ENCODE results near the gene BHLHA15. TPM values are rescaled to one million over a fixed set of nuclear protein-coding genes. Genes with fewer than 3 reads are reported as not detected.

Gene BHLHA15
- total and polyA plus RNA-seq, 2 of the 13 experiments (the other 11 are each of a cell fraction or from before 2014, with no cell fraction given): 1.9 to 6.1 TPM

GRCh38 chr7:98249106-98249505 lies 37.9 kb downstream of the BHLHA15 start (continued):
- TF ChIP-seq KDM6A (CRISPR knock-in tag; IDR thresholded peaks at IDR 0.05; ENCODE audit: low read depth) (no peak), ATF3 (CRISPR knock-in tag; IDR thresholded peaks at IDR 0.05) (no peak)

GRCh38 chr7:98250789-98251188 lies 39.5 kb downstream of the BHLHA15 start:
- ChIA-PET CTCF (ENCODE audit: low intra/inter-chr PET ratio, low total read pairs) (no interaction called here), POLR2A (interaction anchor here (1.1 to 1.8 kb wide), 2 partner anchors 30 to 149 kb away, joined by 3 to 6 read pairs; no protein-coding TSS in a partner anchor)
- ATAC-seq: 0 out of 3 replicates have a peak, but pooled peaks have one; percentile 3
- Histone ChIP-seq H3K36me3 (replicated peaks in 1 of 2; ENCODE audit: control insufficient read depth in 1 of 2, insufficient read depth in 2 of 2, low read length in 2 of 2) (no peaks in the 10 kb centered on the region; a peak in 1 of 5 replicates), H3K4me3 (replicated peaks in 1 of 3; ENCODE audit: insufficient read depth in 1 of 3, low read depth in 2 of 3, low read length in 3 of 3) (peak overlapping the region; percentile 66 to 100 (median 88)), H3K79me2 (ENCODE audit: insufficient read depth, low read length) (peaks cover 21% of the 10 kb centered on the region), H3K9ac (ENCODE audit: insufficient read depth, low read depth, low read length) (peak overlapping the region; percentile 71; the same call in 1 of the 2 replicates), H2AFZ (ENCODE audit: low read length) (peak overlapping the region; percentile 17), H3K4me2 (ENCODE audit: low read depth, low read length) (peak overlapping the region; percentile 86), H3K27me3 (ENCODE audit: control insufficient read depth in 1 of 2, insufficient read depth in 2 of 2, low read length in 2 of 2) (no peaks in the 10 kb centered on the region; a peak in 1 of 5 replicates), H3K9me3 (ENCODE audit: low read length) (no peaks in the 10 kb centered on the region), H3K4me1 (ENCODE audit: insufficient read depth, low read length) (peaks cover 31% of the 10 kb centered on the region), H4K20me1 (ENCODE audit: insufficient read depth, low read length) (no peaks in the 10 kb centered on the region), H3K27ac (ENCODE audit: extremely low read length, insufficient read depth, low read length) (peak overlapping the region; percentile 78)
- WGBS (ENCODE audit: low lambda C conversion rate): 0% methylated on average over 1 of the region's 3 CpGs
- BruUV-seq (replicated peaks): TSS peak; percentile 65
- no peak for DNase-seq (ENCODE audit: low spot score)
- peak; percentile 84 for FAIRE-seq
- in situ Hi-C loops (cut with HindIII; ENCODE audit: extremely low pct_ligation_motif_present, low pct_unique_long_range_greater_than_20kb): no loop called here
- intact Hi-C loops (cut with micrococcal nuclease; ENCODE audit: unreplicated experiment): no loop called here
- no peak for TF ChIP-seq NFE2L1 (CRISPR knock-in tag; IDR thresholded peaks at IDR 0.05; ENCODE audit: borderline replicate concordance)
- 0 out of 2 replicates have a peak, but pooled peaks have one; percentile 8 for TF ChIP-seq MED1 (CRISPR knock-in tag; IDR thresholded peaks at IDR 0.05)
- TF ChIP-seq CREM (IDR thresholded peaks at IDR 0.05): peak; percentile 56; the same call in 1 of the 2 replicates
- no peak for TF ChIP-seq CREM (CRISPR knock-in tag; IDR thresholded peaks at IDR 0.05)
- no peak for TF ChIP-seq ZNF101 (CRISPR knock-in tag; IDR thresholded peaks at IDR 0.05; ENCODE audit: borderline replicate concordance, low read depth)
- peak; percentile 18; the same call in 1 of the 2 replicates for TF ChIP-seq THAP11 (CRISPR knock-in tag; IDR thresholded peaks at IDR 0.05)
- TF ChIP-seq ZNF501 (CRISPR knock-in tag; IDR thresholded peaks at IDR 0.05): no peak
- TF ChIP-seq SNAPC2 (CRISPR knock-in tag; IDR thresholded peaks at IDR 0.05): no peak
- no peak for TF ChIP-seq NFIC (IDR thresholded peaks at IDR 0.05; ENCODE audit: low read length)
- no peak for TF ChIP-seq KAT7 (CRISPR knock-in tag; IDR thresholded peaks at IDR 0.05; ENCODE audit: borderline replicate concordance)
- no peak for TF ChIP-seq HMGA1 (CRISPR knock-in tag; conservative IDR thresholded peaks at IDR 0.05)
- 0 out of 2 replicates have a peak, but pooled peaks have one; percentile 16 for TF ChIP-seq RARA (CRISPR knock-in tag; IDR thresholded peaks at IDR 0.05)
- peak; percentile 46; the same call in 1 of the 2 replicates for TF ChIP-seq ETV5 (CRISPR knock-in tag; IDR thresholded peaks at IDR 0.05; ENCODE audit: borderline replicate concordance)
- peak; percentile 35; the same call in 1 of the 2 replicates for TF ChIP-seq PATZ1 (CRISPR knock-in tag; IDR thresholded peaks at IDR 0.05)
- TF ChIP-seq NR2F6 (IDR thresholded peaks at IDR 0.05): peak; percentile 22; the same call in 1 of the 2 replicates
- TF ChIP-seq NR2F6 (CRISPR knock-in tag; IDR thresholded peaks at IDR 0.05): peak; percentile 27; the same call in 1 of the 2 replicates
- TF ChIP-seq ELF4 (CRISPR knock-in tag; IDR thresholded peaks at IDR 0.05; ENCODE audit: borderline replicate concordance): no peak
- 0 out of 4 replicates have a peak, but pooled peaks of 1 of the 2 experiments have one; percentile 38 for TF ChIP-seq POLR2A (IDR thresholded peaks at IDR 0.05; ENCODE audit: insufficient read depth in 1 of 2, low read depth in 2 of 2, low read length in 2 of 2)
- peak; percentile 54; the same call in 1 of the 2 replicates for TF ChIP-seq GABPB1 (CRISPR knock-in tag; IDR thresholded peaks at IDR 0.05)
- peak; percentile 56 for TF ChIP-seq SAP130 (CRISPR knock-in tag; IDR thresholded peaks at IDR 0.05; ENCODE audit: low read depth)
- TF ChIP-seq GATAD1 (CRISPR knock-in tag; IDR thresholded peaks at IDR 0.05): peak; percentile 47; the same call in 1 of the 2 replicates
- TF ChIP-seq ZNF652 (CRISPR knock-in tag; IDR thresholded peaks at IDR 0.05; ENCODE audit: borderline replicate concordance, low read depth): no peak
- peak; percentile 50 for TF ChIP-seq GABPA (IDR thresholded peaks at IDR 0.05; ENCODE audit: low read depth, low read length)
- TF ChIP-seq GABPA (CRISPR knock-in tag; IDR thresholded peaks at IDR 0.05; ENCODE audit: low read depth): peak; percentile 89

All from HepG2 (cell line).